ENCODE results near the gene MSLN. TPM values are rescaled to one million over a fixed set of nuclear protein-coding genes. Genes with fewer than 3 reads are reported as not detected.

Gene MSLN
- total and polyA plus RNA-seq, 2 of the 13 experiments (the other 11 are each of a cell fraction or from before 2014, with no cell fraction given): 2.0 to 2.3 TPM

DNA sequence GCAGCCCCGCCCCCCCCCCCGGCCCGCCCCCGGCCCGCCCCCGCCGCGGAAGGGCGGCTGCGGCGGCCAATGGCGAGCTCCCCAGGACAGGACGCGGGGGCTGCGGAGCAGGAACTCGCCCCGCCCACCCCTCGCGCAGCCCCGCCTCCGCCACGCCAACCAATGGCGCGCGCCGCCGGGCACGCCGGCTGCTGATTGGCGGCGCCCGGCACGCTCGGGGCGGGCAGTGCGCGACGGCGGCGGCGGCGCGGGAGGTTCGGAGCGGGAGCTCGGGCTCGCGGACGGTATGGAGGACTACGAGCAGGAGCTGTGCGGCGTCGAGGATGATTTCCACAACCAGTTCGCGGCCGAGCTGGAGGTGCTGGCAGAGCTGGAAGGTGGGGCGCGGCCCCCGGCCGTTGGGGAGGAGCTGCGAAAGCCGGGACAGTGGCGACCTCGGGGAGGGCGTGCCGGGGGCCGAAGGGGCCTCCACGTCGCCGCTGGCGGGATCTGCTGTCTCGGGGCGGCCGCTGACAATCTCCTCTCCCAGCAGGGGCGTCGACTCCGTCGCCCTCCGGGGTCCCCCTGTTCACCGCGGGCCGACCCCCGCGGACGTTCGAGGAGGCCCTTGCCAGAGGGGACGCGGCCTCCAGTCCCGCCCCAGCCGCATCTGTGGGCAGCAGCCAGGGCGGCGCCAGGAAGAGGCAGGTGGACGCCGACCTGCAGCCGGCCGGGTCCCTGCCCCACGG lies 28.0 kb downstream of the MSLN start, which contains the start of gene CHTF18 (continued):
- no peak for TF ChIP-seq ZNF574 (CRISPR knock-in tag; IDR thresholded peaks at IDR 0.05)
- no peak for TF ChIP-seq SRSF9 (IDR thresholded peaks at IDR 0.05; ENCODE audit: borderline replicate concordance, insufficient read depth, low read depth, low read length, poor library complexity, severe bottlenecking)
- no peak for TF ChIP-seq ZNF672 (CRISPR knock-in tag; IDR thresholded peaks at IDR 0.05)
- no peak for TF ChIP-seq SSRP1 (CRISPR knock-in tag; IDR thresholded peaks at IDR 0.05)
- peak; percentile 67 for TF ChIP-seq ZNF687 (CRISPR knock-in tag; IDR thresholded peaks at IDR 0.05)
- TF ChIP-seq ZNF740 (CRISPR knock-in tag; IDR thresholded peaks at IDR 0.05): no peak
- no peak for TF ChIP-seq ZNF484 (CRISPR knock-in tag; IDR thresholded peaks at IDR 0.05; ENCODE audit: borderline replicate concordance, low read depth)
- TF ChIP-seq CENPX (CRISPR knock-in tag; IDR thresholded peaks at IDR 0.05): no peak
- no peak for TF ChIP-seq ZBTB7B (CRISPR knock-in tag; IDR thresholded peaks at IDR 0.05)
- TF ChIP-seq, protein P1, sequence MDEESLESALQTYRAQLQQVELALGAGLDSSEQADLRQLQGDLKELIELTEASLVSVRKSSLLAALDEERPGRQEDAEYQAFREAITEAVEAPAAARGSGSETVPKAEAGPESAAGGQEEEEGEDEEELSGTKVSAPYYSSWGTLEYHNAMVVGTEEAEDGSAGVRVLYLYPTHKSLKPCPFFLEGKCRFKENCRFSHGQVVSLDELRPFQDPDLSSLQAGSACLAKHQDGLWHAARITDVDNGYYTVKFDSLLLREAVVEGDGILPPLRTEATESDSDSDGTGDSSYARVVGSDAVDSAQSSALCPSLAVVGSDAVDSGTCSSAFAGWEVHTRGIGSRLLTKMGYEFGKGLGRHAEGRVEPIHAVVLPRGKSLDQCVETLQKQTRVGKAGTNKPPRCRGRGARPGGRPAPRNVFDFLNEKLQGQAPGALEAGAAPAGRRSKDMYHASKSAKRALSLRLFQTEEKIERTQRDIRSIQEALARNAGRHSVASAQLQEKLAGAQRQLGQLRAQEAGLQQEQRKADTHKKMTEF (CRISPR knock-in tag; IDR thresholded peaks at IDR 0.05): 0 out of 2 replicates have a peak, but pooled peaks have one; percentile 35
- 0 out of 2 replicates have a peak, but pooled peaks have one; percentile 3 for TF ChIP-seq ZNF451 (CRISPR knock-in tag; IDR thresholded peaks at IDR 0.05)
- no peak for TF ChIP-seq TFAP4 (IDR thresholded peaks at IDR 0.05; ENCODE audit: borderline replicate concordance, low read depth)
- TF ChIP-seq TRIM22 (IDR thresholded peaks at IDR 0.05): no peak
- no peak for TF ChIP-seq ZBTB34 (CRISPR knock-in tag; IDR thresholded peaks at IDR 0.05)
- TF ChIP-seq CAMTA2 (CRISPR knock-in tag; IDR thresholded peaks at IDR 0.05; ENCODE audit: borderline replicate concordance): no peak

All from HepG2 (cell line).